Activated CD4-positive, alpha-beta T cell treated with anti-CD3 and anti-CD28 coated beads for 4 hours (primary cell): ENCODE measurements around the gene MRPL36.
A peak's percentile ranks its signal among the peaks of the same experiment; 100 is the strongest.
"Not testable (repeated sequence)": the region's sequence is repeated elsewhere in the genome, so short reads cannot be mapped to it uniquely, and the experiment has no call there.

Experiments used
- DNase-seq, 2 donors: peaks; one replicate each; pipeline ENCODE4 v3.0.0-alpha.2; 2020

The MRPL36 gene

GRCh38 chr5:1831677-1832313, 32.2 kb upstream of the MRPL36 start:
- DNase-seq, result no peak

GRCh38 chr5:1831257-1831656, 31.6 kb upstream of the MRPL36 start:
- no peak for DNase-seq

DNA sequence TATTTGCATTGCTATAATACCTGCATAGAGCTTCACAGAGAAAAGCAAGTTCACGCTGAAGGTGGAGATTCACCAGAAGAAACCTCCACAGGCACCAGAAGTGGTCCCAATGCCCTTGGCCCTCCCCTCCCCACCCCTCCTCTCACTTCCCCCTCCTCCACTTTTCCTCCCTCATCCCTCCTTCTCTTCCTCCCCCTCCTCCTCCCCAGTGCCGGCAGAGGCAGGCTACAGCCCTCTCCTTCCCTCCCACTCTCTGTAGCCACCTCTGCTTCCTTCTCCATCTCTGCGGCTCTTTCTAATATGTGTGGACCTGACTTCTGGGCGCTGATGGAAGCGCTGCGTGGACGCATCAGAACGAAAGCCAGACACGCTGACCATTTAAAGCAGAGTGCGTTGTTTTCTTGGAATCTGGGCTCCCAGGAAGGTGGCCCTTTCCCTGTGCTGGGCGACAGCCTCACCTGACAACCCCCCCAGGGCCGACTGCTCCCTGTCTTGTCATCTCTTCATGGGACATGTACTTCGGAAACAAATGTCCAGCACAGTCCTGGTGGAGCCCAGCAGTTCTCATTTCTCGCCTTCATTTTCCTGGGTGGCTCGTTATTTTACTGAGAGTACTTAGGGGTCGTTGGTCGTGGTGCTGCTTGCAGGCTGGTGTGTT, 31.1 kb upstream of the MRPL36 start:
- DNase-seq, result no peak

DNA sequence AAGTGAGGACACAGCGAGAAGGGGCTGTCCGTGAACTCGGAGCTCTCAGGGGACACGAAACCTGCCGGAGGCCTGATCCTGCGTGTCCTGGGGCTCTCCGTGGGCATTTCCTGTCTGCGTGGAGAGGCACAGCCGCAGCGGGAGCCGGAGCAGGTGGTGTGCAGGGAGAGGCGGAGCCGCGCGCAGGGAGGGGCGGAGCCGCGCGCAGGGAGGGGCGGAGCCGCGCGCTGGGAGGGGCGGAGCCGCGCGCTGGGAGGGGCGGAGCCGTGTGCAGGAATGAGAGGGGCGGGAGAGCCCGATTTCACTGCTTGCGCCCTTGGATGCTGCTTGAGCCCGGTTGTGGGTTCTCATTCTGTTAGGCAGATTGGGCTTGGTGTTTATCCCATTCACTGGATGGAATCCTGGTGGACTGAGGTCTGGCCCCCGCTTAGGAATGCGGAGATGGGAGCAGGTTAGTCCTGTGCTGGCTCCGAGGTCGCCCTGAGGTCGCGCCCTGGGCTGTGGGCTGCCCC, 28.3 kb upstream of the MRPL36 start:
- peak in 1 of 2 donors; percentile 8 for DNase-seq

- DNase-seq, result no peak
Measured at GRCh38 chr5:1827025-1827885, 27.6 kb upstream of the MRPL36 start.

- no peak for DNase-seq
Measured at GRCh38 chr5:1826235-1826980, 26.8 kb upstream of the MRPL36 start.

GRCh38 chr5:1824903-1825841, 25.5 kb upstream of the MRPL36 start:
- DNase-seq, result no peak

GRCh38 chr5:1824109-1824821, 24.6 kb upstream of the MRPL36 start:
- no peak for DNase-seq

DNA sequence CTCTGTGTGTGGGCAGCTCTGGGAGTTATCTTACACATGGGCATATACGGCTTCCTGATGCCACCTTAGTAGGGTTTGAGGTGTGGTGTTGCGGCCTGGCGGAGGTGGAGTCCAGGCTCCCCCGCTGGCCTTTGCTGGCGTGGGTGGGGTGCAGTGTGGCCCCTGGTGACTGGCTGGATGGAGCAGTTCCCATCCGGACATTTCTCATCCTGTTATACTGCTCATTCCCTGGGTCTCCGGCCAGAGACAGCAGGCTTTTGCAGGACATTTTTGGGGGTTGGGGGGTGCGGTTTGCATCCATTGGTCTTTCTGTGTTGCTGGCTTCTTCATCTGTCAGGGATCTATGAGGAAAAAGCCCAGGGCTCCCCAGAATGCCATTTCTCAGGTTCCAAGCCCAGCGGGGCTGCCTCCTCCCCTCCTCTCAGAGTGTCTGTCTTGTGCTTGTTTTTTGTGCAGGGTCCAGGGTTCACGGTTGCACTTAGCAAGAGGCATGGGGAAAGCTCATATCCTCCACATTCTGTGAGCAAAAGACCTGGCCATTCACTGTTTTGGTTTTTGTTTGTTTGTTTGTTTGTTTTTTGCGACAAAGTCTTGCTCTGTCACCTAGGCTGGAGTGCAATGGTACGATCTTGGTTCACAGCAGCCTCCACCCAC, 23.9 kb upstream of the MRPL36 start:
- no peak for DNase-seq

DNA sequence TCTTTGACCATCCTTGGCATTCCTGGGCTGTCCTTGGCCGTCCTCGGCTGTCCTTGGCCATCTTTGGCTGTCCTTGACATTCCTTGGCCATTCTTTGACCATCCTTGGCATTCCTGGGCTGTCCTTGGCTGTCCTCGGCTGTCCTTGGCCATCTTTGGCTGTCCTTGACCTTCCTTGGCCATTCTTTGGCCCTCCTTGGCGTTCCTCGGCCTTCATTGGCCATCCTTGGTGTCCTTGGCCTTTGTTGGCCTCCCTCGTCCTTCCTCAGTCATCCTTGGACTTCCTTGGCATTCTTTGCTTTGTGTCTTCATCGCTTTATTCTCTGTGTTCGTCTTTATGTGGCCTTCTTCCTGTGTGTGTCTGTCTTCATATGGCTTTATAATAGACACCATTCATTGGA, 22.2 kb upstream of the MRPL36 start:
- DNase-seq, result no peak

- no peak for DNase-seq
Measured at GRCh38 chr5:1820926-1821325, 21.3 kb upstream of the MRPL36 start.

DNA sequence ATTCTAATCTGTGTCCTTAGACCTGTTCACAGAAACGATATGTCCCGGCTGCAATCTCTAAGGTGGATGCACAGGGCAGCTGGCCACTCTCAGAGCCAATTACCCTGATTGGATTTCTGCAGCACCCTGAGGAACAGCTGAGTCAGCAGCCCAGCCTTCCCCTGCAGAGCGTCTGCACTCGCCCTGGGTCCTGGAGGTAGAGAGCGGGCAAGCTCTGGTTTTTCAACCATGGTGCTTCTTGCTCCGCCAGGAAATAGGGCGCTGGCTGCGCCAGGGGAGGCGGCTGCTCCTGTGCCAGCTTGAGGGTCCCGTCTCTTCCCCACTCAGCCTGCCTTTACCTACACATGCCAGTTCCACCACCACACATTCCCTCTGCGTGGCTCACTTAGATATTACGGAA, 20.7 kb upstream of the MRPL36 start:
- no peak for DNase-seq

DNA sequence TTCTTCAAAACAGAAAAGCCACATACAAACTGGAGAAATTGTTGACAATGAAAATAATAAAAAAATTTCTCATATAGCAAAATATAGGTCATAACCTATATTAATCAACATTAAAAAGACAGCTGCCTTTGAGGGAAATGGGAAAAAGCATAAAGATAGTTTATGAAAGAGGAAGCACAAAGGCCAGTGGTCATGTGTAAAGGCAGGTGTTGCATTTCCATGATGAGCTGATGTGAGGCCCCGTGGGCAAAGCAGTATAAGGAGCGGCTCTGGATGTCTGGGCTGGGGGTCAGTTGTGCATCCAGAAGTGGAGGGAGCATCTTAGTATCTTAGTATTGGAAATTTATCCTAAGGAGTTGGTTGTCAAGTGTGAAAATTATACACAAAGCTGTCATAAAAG, 19.8 kb upstream of the MRPL36 start:
- DNase-seq, result no peak

- DNase-seq, result no peak
Measured at GRCh38 chr5:1818784-1819183, 19.1 kb upstream of the MRPL36 start.

DNA sequence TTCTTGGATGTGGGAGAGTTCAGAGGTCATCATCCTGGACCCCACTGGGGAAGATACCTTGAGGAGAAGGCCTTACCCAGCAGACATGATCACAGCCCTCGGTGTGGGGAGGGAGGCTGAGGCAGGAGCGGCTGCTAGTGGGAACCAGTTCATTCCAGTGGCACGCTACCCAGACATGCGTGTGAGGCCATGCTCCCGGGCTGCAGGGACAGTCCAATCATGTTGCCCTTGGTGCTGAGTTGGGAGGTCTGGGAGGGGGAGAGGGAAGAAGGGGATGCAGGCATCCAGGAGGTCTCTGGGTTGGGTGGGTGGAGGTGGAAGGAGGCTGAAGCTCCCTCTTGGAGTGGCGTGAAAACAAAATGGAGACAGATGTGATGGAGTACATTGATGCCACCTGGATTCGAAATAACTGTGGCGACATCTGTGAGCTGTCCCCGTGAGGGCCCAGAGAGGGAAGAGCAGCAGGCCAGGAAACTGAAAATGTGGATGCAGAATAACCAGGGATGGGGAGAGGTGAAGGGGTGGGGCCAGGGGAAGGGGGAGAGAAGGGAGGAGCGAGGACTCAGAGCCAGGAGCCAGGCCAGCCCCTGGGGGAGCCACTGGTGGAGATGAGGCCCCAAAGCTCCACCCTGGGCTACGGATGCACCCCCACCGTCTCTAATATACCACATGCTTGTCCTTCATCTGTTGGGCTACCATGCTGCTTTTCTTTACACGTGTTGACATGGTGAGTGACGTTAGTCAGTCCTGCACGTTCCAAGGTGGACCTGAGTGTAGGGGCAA, 17.8 kb upstream of the MRPL36 start:
- no peak for DNase-seq

DNA sequence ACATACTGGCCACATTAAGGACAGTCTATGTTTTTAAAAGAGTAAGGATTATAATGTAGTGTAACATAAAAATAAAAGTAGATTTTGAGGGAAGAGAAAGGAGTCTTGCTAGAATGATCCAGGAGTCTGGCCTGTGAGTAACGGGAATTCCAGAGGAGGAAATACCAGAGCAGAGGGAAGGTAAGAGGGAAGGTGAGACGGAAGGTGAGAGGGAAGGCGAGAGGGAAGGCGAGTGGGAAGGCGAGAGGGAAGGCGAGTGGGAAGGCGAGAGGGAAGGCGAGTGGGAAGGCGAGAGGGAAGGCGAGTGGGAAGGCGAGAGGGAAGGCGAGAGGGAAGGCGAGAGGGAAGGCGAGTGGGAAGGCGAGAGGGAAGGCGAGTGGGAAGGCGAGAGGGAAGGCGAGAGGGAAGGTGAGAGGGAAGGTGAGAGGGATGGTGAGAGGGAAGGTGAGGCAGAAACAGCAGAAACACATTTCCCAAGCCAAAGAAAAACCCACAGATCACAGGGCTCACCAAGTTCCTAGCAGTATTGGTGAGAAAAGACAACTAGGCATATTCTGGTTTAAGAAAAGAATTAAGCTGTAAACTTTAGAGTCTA, 17.0 kb upstream of the MRPL36 start:
- not testable (repeated sequence) for DNase-seq

DNA sequence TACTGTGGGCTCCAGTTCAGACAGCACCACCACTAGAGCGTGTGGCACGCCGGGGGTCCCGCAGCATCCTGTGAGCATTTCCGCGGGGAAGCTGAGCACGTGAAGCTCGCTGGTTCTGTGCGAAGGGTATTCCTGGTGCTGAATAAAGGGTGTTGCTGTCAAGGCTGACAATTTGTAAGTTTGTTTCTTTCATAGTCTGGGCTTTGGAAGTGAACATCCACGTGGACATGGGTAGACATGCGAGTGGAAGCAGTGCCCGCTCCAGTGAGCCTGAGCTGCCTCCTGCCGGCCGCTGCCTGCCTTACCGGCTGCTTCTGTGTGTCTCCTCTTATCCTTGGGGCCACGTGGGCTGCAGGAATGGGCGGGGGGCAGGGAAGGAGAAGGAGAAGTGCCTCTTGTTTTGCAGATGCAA, 16.2 kb upstream of the MRPL36 start:
- no peak for DNase-seq

- DNase-seq, result no peak
Measured at GRCh38 chr5:1815071-1815786, 15.6 kb upstream of the MRPL36 start.
